HG03460 (cell line): ENCODE data around the gene ZNF580.
A peak's percentile ranks its signal among the peaks of the same experiment; 100 is the strongest.

Source experiments
- ATAC-seq: cut with Tn5 transposase; IDR thresholded peaks from one replicate; pipeline ENCODE4 v1.9.1; 2021; ENCODE audit not compliant: unreplicated experiment

Gene ZNF580

GRCh38 chr19:55675661-55676354 lies 35.0 kb downstream of the ZNF580 start:
- ATAC-seq: no peak

- ATAC-seq: no peak
Measured at GRCh38 chr19:55676383-55676782, 35.6 kb downstream of the ZNF580 start.

- no peak for ATAC-seq
Measured at GRCh38 chr19:55676889-55677505, 36.2 kb downstream of the ZNF580 start.

- ATAC-seq: no peak
Measured at GRCh38 chr19:55677572-55678028, 36.8 kb downstream of the ZNF580 start.

GRCh38 chr19:55678121-55678671 lies 37.4 kb downstream of the ZNF580 start:
- peak; percentile 68 for ATAC-seq

GRCh38 chr19:55679343-55680257 lies 38.8 kb downstream of the ZNF580 start:
- ATAC-seq: no peak

- no peak for ATAC-seq
Measured at GRCh38 chr19:55680339-55681130, 39.7 kb downstream of the ZNF580 start.

- no peak for ATAC-seq
Measured at GRCh38 chr19:55681131-55682092, 40.6 kb downstream of the ZNF580 start.

- ATAC-seq: no peak
Measured at GRCh38 chr19:55683449-55684261, 42.9 kb downstream of the ZNF580 start.

GRCh38 chr19:55684946-55685681 lies 44.3 kb downstream of the ZNF580 start:
- ATAC-seq: no peak

- no peak for ATAC-seq
Measured at GRCh38 chr19:55685776-55686175, 45.0 kb downstream of the ZNF580 start.

GRCh38 chr19:55686311-55687050 lies 45.7 kb downstream of the ZNF580 start:
- no peak for ATAC-seq

- ATAC-seq: no peak
Measured at GRCh38 chr19:55687281-55688201, 46.7 kb downstream of the ZNF580 start.

GRCh38 chr19:55688422-55689218 lies 47.8 kb downstream of the ZNF580 start:
- ATAC-seq: no peak

- ATAC-seq: no peak
Measured at GRCh38 chr19:55689411-55690108, 48.8 kb downstream of the ZNF580 start.
